H1 (cell line): ENCODE results near the gene UIMC1. TPM values are rescaled to one million over a fixed set of nuclear protein-coding genes. Genes with fewer than 3 reads are reported as not detected.

Source experiments
- CTCF ChIA-PET: fragments of 300-600 bp; sonication (Branson Sonifier 250); formaldehyde crosslinking; loops from one replicate; lab custom pipeline; 2021; ENCODE audit not compliant: partially characterized antibody; lab: Charles Lee
- POLR2A ChIA-PET: fragments of 300-600 bp; sonication (Branson Sonifier 250); formaldehyde crosslinking; loops from one replicate; lab custom pipeline; 2021; ENCODE audit warnings: inconsistent platforms; ENCODE audit not compliant: partially characterized antibody; lab: Charles Lee
- DNase-seq, 2 experiments: peaks; one replicate each; pipeline versions ENCODE4 v3.0.0 to v3.0.0-alpha.2; 2010 to 2022; ENCODE audit warnings: low spot score in 2 of 2, low read depth in 1 of 2, mixed read lengths in 1 of 2
- FAIRE-seq: peaks from 2 replicates; lab custom pipeline; 2011; peaks lifted over from hg19 to GRCh38; lab: Jason Lieb, UNC
- H2AFZ ChIP-seq: 2 replicates; pipeline ENCODE4 v1.8.1; 2012; ENCODE audit warnings: low read length, inconsistent platforms
- H2AK5ac ChIP-seq: 2 replicates; pipeline ENCODE4 v1.6.1; 2013; ENCODE audit warnings: low read depth, low read length
- H2BK120ac ChIP-seq: replicated peaks from 2 replicates; pipeline ENCODE3; 2013; ENCODE audit warnings: low read depth, low read length, inconsistent platforms
- H2BK12ac ChIP-seq: 2 replicates; pipeline ENCODE4 v1.6.1; 2013; ENCODE audit warnings: low read depth, low read length
- H2BK15ac ChIP-seq: 2 replicates; pipeline ENCODE4 v1.6.1; 2013; ENCODE audit warnings: low read length
- H2BK20ac ChIP-seq: 2 replicates; pipeline ENCODE4 v1.6.1; 2013; ENCODE audit warnings: low read length
- H2BK5ac ChIP-seq: 2 replicates; pipeline ENCODE4 v1.6.1; 2013; ENCODE audit warnings: low read depth, low read length
- H3K14ac ChIP-seq: 2 replicates; pipeline ENCODE4 v1.6.1; 2013; ENCODE audit warnings: inconsistent platforms; ENCODE audit not compliant: insufficient read length
- H3K18ac ChIP-seq: 2 replicates; pipeline ENCODE4 v1.6.1; 2013; ENCODE audit warnings: low read length; ENCODE audit errors: extremely low read depth
- H3K23ac ChIP-seq: 2 replicates; pipeline ENCODE4 v1.6.1; 2013; ENCODE audit warnings: inconsistent platforms; ENCODE audit not compliant: insufficient read length
- H3K23me2 ChIP-seq: 2 replicates; pipeline ENCODE4 v1.6.1; 2013; ENCODE audit warnings: low read depth, low read length
- H3K27ac ChIP-seq: 2 replicates; pipeline ENCODE4 v1.6.1; 2011; ENCODE audit warnings: low read depth, low read length, inconsistent platforms
- H3K27me3 ChIP-seq, 4 experiments: replicated peaks in 1 of 4; 1 replicate in 1 of 4; 2 replicates in 3 of 4; pipeline versions ENCODE4 v1.6.1 to v1.8.1; 2011 to 2013; ENCODE audit warnings: low read length in 3 of 4, mild to moderate bottlenecking in 3 of 4, inconsistent platforms in 2 of 4, mixed read lengths in 2 of 4, moderate library complexity in 1 of 4; ENCODE audit not compliant: control insufficient read depth in 3 of 4, insufficient read depth in 3 of 4; ENCODE audit errors: extremely low read depth in 1 of 4
- H3K36me3 ChIP-seq, 4 experiments: 2 replicates each; pipeline versions ENCODE4 v1.6.1 to v1.8.1; 2011 to 2013; ENCODE audit warnings: mild to moderate bottlenecking in 4 of 4, low read length in 3 of 4, moderate library complexity in 2 of 4, control low read depth in 1 of 4, inconsistent platforms in 1 of 4; ENCODE audit not compliant: insufficient read depth in 4 of 4, control insufficient read depth in 2 of 4
- H3K4ac ChIP-seq: replicated peaks from 2 replicates; pipeline ENCODE3; 2013; ENCODE audit warnings: low read length, low read depth, mixed read lengths, inconsistent platforms; ENCODE audit not compliant: insufficient read length
- H3K4me1 ChIP-seq, 4 experiments: replicated peaks in 1 of 4; 1 replicate in 1 of 4; 2 replicates in 3 of 4; pipeline versions ENCODE4 v1.6.1 to v1.8.1; 2011 to 2013; ENCODE audit warnings: low read length in 3 of 4, inconsistent platforms in 2 of 4, mixed read lengths in 1 of 4; ENCODE audit not compliant: insufficient read depth in 4 of 4, control insufficient read depth in 3 of 4
- H3K4me2 ChIP-seq, 2 experiments: 2 replicates each; pipeline versions ENCODE4 v1.6.1 to v1.8.1; 2011 to 2013; ENCODE audit warnings: low read depth in 2 of 2, low read length in 2 of 2, control low read depth in 1 of 2, inconsistent platforms in 1 of 2, mild to moderate bottlenecking in 1 of 2; ENCODE audit not compliant: insufficient read depth in 1 of 2
- H3K4me3 ChIP-seq, 4 experiments: fragments of 200-600, 300-600 bp in 1 of 4; sonication (generic), shearing (Covaris generic), sonication (Bioruptor Twin) in 1 of 4; 2 replicates each; pipeline versions ENCODE4 v1.5.1 to v1.8.1; 2011 to 2016; ENCODE audit warnings: low read length in 4 of 4, low read depth in 3 of 4, control low read depth in 2 of 4, inconsistent platforms in 2 of 4, mild to moderate bottlenecking in 2 of 4, mixed read lengths in 1 of 4, moderate library complexity in 1 of 4; ENCODE audit not compliant: insufficient read depth in 2 of 4; ENCODE audit errors: extremely low read depth in 1 of 4
- H3K56ac ChIP-seq: replicated peaks from 2 replicates; pipeline ENCODE3; 2013; ENCODE audit warnings: low read depth, mild to moderate bottlenecking, mixed read lengths, low read length, inconsistent platforms; ENCODE audit not compliant: insufficient read length
- H3K79me1 ChIP-seq: 2 replicates; pipeline ENCODE4 v1.6.1; 2013; ENCODE audit warnings: low read depth, low read length, control low read depth
- H3K79me2 ChIP-seq, 2 experiments: 2 replicates each; pipeline versions ENCODE4 v1.6.1 to v1.8.1; 2012 to 2013; ENCODE audit warnings: low read length in 2 of 2, mild to moderate bottlenecking in 2 of 2, inconsistent platforms in 1 of 2; ENCODE audit not compliant: insufficient read depth in 2 of 2, control insufficient read depth in 1 of 2
- H3K9ac ChIP-seq, 4 experiments: replicated peaks in 1 of 4; 1 replicate in 1 of 4; 2 replicates in 3 of 4; pipeline versions ENCODE4 v1.6.1 to v1.8.1; 2011 to 2013; ENCODE audit warnings: low read depth in 3 of 4, low read length in 3 of 4, control low read depth in 2 of 4, mild to moderate bottlenecking in 2 of 4, moderate library complexity in 2 of 4, inconsistent platforms in 1 of 4; ENCODE audit errors: extremely low read depth in 1 of 4
- H3K9me3 ChIP-seq, 2 experiments: 2 replicates each; pipeline versions ENCODE4 v1.6.1 to v1.8.1; 2012 to 2013; ENCODE audit warnings: mild to moderate bottlenecking in 2 of 2, moderate library complexity in 2 of 2, control low read depth in 1 of 2, inconsistent platforms in 1 of 2, low read depth in 1 of 2, low read length in 1 of 2, mixed read lengths in 1 of 2; ENCODE audit not compliant: insufficient read depth in 2 of 2
- H4K20me1 ChIP-seq, 2 experiments: replicated peaks in 1 of 2; 2 replicates each; pipeline versions ENCODE3 to v1.8.1; 2011 to 2013; ENCODE audit warnings: inconsistent platforms in 2 of 2, low read length in 2 of 2, mild to moderate bottlenecking in 1 of 2; ENCODE audit not compliant: insufficient read depth in 2 of 2, control insufficient read depth in 1 of 2
- H4K5ac ChIP-seq: 2 replicates; pipeline ENCODE4 v1.6.1; 2013; ENCODE audit warnings: low read length, low read depth, mixed read lengths, inconsistent platforms; ENCODE audit not compliant: insufficient read length
- H4K8ac ChIP-seq: 2 replicates; pipeline ENCODE4 v1.8.0; 2013; ENCODE audit warnings: mild to moderate bottlenecking, moderate library complexity, low read length, inconsistent platforms; ENCODE audit not compliant: insufficient read depth; ENCODE audit errors: extremely low read depth
- H4K91ac ChIP-seq: replicated peaks from 2 replicates; pipeline ENCODE3; 2013; ENCODE audit warnings: low read length, mixed read lengths, inconsistent platforms; ENCODE audit not compliant: insufficient read length
- BCL11A ChIP-seq, 2 experiments: IDR thresholded peaks; one replicate each; pipeline ENCODE4 v1.6.1; 2011; ENCODE audit warnings: low read depth in 2 of 2, low read length in 2 of 2, mild to moderate bottlenecking in 2 of 2
- YY1 ChIP-seq: IDR thresholded peaks from 2 replicates; pipeline ENCODE4 v1.6.1; 2011; ENCODE audit warnings: low read depth, mild to moderate bottlenecking, low read length
- WGBS, 2 experiments: shearing (Covaris generic) in 1 of 2; methylation state at CpG; one replicate each; pipeline versions ENCODE4 v1.1.6 to v1.1.7; 2013 to 2015; ENCODE audit warnings: low lambda C conversion rate in 2 of 2, mixed read lengths in 2 of 2, inconsistent platforms in 1 of 2, low coverage in 1 of 2, missing lambda C conversion rate in 1 of 2; ENCODE audit not compliant: insufficient replicate concordance in 2 of 2, insufficient coverage in 1 of 2, insufficient read length in 1 of 2; ENCODE audit errors: extremely low coverage in 1 of 2, missing lambda C conversion rate in 1 of 2; 5-methylcytosine and 5-hydroxymethylcytosine counted together
- polyA plus RNA-seq, 7 experiments: library from polyadenylated mRNA; depleted of rRNA in 3 of 7; stranded (reverse) in 5 of 7; unstranded in 2 of 7; fragments of >200 nt in 5 of 7; fragments of 200-250 nt in 2 of 7; gene quantifications; 1 replicate in 5 of 7; 2 replicates in 1 of 7; 4 replicates in 1 of 7; pipeline versions ENCODE4 v1.2.1 to v1.2.3, GENCODE V29; 2011 to 2013; ENCODE audit warnings: missing spikeins in 2 of 7, mixed read lengths in 2 of 7
- total RNA-seq: library from RNA; stranded (reverse); fragmentation: NEBNext Ultra II Directional; extraction: Animal tissue kit (Norgen Biotek cat#: 25700); gene quantifications from 2 replicates; pipeline ENCODE4 v1.2.1, GENCODE V29; 2021

UIMC1 gene
- total and polyA plus RNA-seq, 2 of the 8 experiments (the other 6 are each of a cell fraction or from before 2014, with no cell fraction given), result 12.8 to 43.7 TPM

DNA sequence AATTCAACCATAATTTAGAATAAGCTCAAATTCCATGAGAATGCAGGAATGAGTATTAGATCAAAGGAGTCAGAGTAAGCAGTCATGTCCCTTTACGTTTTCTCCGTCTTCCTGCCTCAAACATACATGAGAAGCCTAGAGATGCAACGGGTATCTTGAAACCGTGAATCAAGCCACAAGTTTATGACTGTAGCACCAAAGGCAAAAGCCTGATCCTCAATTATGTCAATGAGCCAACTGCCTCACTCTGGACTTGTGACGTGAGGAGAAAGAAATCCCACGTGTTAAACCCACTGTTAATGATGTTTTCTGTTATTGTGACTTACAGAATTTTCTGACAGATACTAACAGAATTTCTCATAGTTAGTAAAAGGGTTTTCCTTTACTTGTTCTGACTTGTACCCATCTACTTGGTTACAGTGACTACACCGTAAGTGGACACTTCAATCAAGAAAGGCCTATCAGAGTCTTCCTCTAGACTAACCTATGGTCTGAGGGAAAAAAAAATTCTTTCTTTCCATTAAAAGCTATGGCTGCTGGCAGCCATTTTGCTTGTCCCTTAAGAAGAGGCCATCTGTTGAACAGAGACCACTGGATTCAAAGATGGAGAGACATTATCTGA, 72.2 kb downstream of the UIMC1 start:
- Histone ChIP-seq H3K4ac (no peak overlapping the region), H3K4me2 (no peak overlapping the region), H3K4me1 (no peaks in the 10 kb centered on the region; a peak in 1 of 7 replicates), H4K8ac (no peak overlapping the region), H4K5ac (no peak overlapping the region), H2AFZ (no peak overlapping the region), H3K27ac (no peak overlapping the region), H2BK120ac (no peak overlapping the region), H3K23me2 (no peaks in the 10 kb centered on the region), H3K23ac (no peak overlapping the region), H4K20me1 (no peaks in the 10 kb centered on the region), H3K18ac (no peak overlapping the region), H2BK20ac (no peak overlapping the region), H3K27me3 (no peaks in the 10 kb centered on the region), H3K9me3 (no peaks in the 10 kb centered on the region), H3K79me2 (no peaks in the 10 kb centered on the region), H2AK5ac (no peak overlapping the region), H2BK15ac (no peak overlapping the region), H3K56ac (no peak overlapping the region), H2BK12ac (no peak overlapping the region), H3K79me1 (no peaks in the 10 kb centered on the region), H4K91ac (no peak overlapping the region), H3K36me3 (peaks cover 0 to 31% (median 4%) of the 10 kb centered on the region in 4 experiments; a peak in 4 of 8 replicates), H3K14ac (no peak overlapping the region), H3K9ac (no peak overlapping the region), H2BK5ac (no peak overlapping the region), H3K4me3 (no peak overlapping the region)
- DNase-seq (no peak), FAIRE-seq (no peak)
- WGBS, 2 experiments, result 90% methylated on average over 7 of the region's 7 CpGs; no CpG with 5 or more reads in 1 of the 2 experiments
- ChIA-PET POLR2A (interaction anchor here (1.2 kb wide), 1 partner anchor 48 kb away, joined by 3 read pairs; no protein-coding TSS in a partner anchor), CTCF (interaction anchor here (0.6 to 1.6 kb wide), 2 partner anchors 55 to 138 kb away, joined by 3 to 4 read pairs; no protein-coding TSS in a partner anchor)
- 0 out of 2 replicates have a peak, but pooled peaks have one; percentile 58 for TF ChIP-seq YY1
- no peak for TF ChIP-seq BCL11A (IDR thresholded peaks at IDR 0.05; ENCODE audit: low read depth in 2 of 2, low read length in 2 of 2)
